ENCODE measurements around the gene HPS1. TPM values are rescaled to one million over a fixed set of nuclear protein-coding genes. Genes with fewer than 3 reads are reported as not detected.

Gene HPS1
- total RNA-seq, 4 donors from 2014 or later, result 51.4 to 74.4 (median 60.8) TPM

DNA sequence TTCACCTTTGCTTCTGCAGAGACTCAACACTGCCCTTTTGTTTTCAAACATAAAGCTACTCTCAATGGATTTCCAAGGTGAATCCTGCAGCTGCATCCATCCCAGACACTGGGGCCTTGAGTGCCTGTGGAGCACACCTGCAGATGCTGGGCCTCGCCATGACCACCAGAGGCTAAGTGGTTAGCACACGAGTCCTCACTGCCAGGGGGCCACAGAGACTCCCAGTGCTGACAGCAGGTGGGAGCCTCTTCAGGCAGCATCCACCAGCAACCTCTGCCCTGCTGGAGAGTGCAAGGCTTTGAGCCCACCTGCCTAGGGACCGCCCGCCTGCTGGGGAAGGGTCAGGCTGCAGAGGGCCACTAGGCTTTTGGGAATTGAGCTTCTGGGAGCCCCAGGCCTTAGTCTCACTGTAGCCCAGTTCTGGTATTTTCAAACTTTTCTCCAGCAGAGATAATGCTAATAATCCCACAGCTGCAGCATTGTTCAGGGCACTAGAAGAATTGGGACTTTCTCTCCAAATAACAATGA, 9.4 kb upstream of the HPS1 start:
- TF ChIP-seq CTCF (IDR thresholded peaks at IDR 0.05), result no peak
- no peak for TF ChIP-seq POLR2A (IDR thresholded peaks at IDR 0.05)
- TF ChIP-seq POLR2AphosphoS5 (IDR thresholded peaks at IDR 0.05), result no peak
- TF ChIP-seq EP300 (IDR thresholded peaks at IDR 0.05), result no peak
- Histone ChIP-seq H3K27me3 (no peaks in the 10 kb centered on the region), H3K36me3 (peaks cover 0 to 16% of the 10 kb centered on the region in 2 donors), H3K27ac (no peak overlapping the region), H3K4me3 (no peak overlapping the region), H3K9me3 (no peaks in the 10 kb centered on the region), H3K4me1 (peaks cover 0 to 9% (median 3%) of the 10 kb centered on the region in 3 donors)
- WGBS, 2 donors (ENCODE audit: low coverage in 1 of 2), result no CpG with 5 or more reads among the region's 4 CpGs
- no peak for ATAC-seq

DNA sequence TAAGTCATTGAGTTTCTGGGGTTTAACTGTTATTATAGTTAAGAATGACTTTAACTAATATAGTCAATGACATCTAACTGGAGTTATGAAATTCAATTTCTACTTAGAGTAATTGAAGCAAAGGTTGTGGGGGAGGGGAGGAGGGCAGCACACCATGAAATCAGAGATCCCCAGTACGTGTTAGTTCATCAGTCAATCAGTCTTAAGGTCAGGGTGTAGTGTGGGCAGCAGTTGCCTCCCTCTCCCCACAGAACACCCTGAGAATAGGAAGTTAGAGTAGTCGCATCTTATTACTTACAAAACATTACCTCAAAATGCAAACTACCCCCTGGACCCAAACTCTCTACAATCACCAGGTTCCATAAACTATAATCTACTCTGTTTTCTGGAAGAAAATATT, 7.0 kb upstream of the HPS1 start:
- Histone ChIP-seq H3K27me3 (no peaks in the 10 kb centered on the region), H3K9me3 (no peaks in the 10 kb centered on the region), H3K36me3 (peaks cover 0 to 8% of the 10 kb centered on the region in 2 donors), H3K27ac (no peak overlapping the region), H3K4me3 (no peak overlapping the region), H3K4me1 (no peaks in the 10 kb centered on the region)
- ATAC-seq, result no peak
- TF ChIP-seq POLR2A (IDR thresholded peaks at IDR 0.05) (no peak), EP300 (IDR thresholded peaks at IDR 0.05) (no peak)
- WGBS, 2 donors (ENCODE audit: low coverage in 1 of 2), result 83 to 89% methylated on average over 2 of the region's 2 CpGs

DNA sequence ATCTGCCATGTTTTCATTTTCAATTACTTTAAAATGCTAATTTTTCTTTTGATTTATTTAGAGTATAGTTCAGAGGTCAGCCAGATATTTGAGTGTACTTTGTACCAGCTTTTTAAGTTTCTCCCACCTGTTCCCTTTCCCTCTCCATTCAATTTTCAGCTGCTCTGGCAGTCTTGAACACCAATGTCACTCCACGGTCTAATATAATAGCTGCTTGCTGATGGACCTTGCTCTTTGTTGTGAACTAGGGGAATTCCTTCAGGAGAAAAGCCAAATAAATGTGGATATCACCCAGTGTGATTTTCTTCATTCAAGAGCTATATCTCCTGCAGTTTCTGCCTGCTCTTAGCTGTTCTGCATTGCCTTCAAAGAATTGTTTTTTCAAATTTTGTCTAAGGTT, 3.9 kb upstream of the HPS1 start:
- no peak for TF ChIP-seq POLR2A (IDR thresholded peaks at IDR 0.05)
- TF ChIP-seq EP300 (IDR thresholded peaks at IDR 0.05), result no peak
- TF ChIP-seq POLR2AphosphoS5 (IDR thresholded peaks at IDR 0.05), result no peak
- no peak for TF ChIP-seq CTCF (IDR thresholded peaks at IDR 0.05)
- WGBS, 2 donors (ENCODE audit: low coverage in 1 of 2), result 50 to 67% methylated on average over 1 of the region's 1 CpG
- Histone ChIP-seq H3K4me1 (peaks cover 0 to 14% (median 0%) of the 10 kb centered on the region in 3 donors), H3K36me3 (peaks cover 0 to under 1% of the 10 kb centered on the region in 2 donors), H3K9me3 (no peaks in the 10 kb centered on the region), H3K4me3 (no peak overlapping the region), H3K27me3 (no peaks in the 10 kb centered on the region), H3K27ac (no peak overlapping the region)
- ATAC-seq, result no peak

DNA sequence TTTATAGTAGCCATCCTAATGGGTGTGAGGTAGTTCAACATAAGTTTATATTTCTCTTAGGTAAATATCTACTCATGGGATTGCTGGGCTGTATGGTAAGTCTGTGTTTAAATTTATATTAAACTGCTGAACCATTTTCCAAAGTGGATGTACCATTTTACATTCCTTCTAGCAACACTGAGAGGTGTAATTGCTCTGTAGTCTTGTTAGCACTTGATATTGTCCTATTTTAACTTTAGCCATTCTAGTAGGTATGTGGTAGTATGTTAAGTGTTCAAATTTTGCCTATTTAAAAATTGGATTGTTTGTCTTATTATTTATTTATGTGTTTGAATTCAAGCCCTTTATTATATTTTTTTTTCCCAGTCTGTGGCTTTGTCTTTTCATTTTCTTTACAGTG, 2.6 kb upstream of the HPS1 start:
- peaks cover 0 to 22% (median 0%) of the 10 kb centered on the region in 3 donors for H3K4me1 ChIP-seq
- H3K9me3 ChIP-seq, result no peaks in the 10 kb centered on the region
- peaks cover 0 to 13% of the 10 kb centered on the region in 2 donors for H3K36me3 ChIP-seq
- H3K27ac ChIP-seq, result no peak overlapping the region
- TF ChIP-seq POLR2A (IDR thresholded peaks at IDR 0.05) (no peak), CTCF (IDR thresholded peaks at IDR 0.05) (no peak), POLR2AphosphoS5 (IDR thresholded peaks at IDR 0.05) (no peak), EP300 (IDR thresholded peaks at IDR 0.05) (no peak)
- H3K4me3 ChIP-seq, result no peak overlapping the region
- ATAC-seq, result no peak
- H3K27me3 ChIP-seq, result no peaks in the 10 kb centered on the region

DNA sequence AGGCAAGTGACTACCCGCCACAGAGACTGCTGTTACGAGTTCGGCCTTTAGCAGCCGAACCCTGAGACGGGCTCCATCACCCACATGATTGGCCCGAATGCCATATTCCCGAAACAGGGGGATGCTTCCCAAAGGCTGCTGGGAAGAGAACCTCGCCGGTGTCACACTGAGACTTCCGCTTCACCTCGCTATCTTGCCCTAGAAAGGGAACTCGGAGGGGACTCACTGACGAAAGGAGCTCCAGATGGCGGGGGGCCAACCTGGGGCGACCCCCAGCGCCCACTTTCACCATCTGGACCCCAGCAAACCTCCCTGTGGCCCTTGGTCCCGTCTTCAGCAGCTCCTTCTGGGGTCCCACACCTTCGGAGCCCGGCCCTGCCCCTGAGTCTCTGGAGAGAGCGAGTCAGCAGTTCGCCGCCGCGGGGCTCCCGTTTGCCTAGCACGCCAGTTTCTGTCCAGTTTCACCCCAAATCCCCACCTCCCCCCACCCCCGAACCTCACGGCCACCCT, 529 bp downstream of the HPS1 start:
- Histone ChIP-seq H3K36me3 (peaks cover 0 to 36% of the 10 kb centered on the region in 2 donors), H3K27ac (peak overlapping the region; percentile 58 to 96 (median 90)), H3K4me1 (peaks cover 0 to 22% (median 0%) of the 10 kb centered on the region in 3 donors), H3K27me3 (no peaks in the 10 kb centered on the region), H3K4me3 (peak overlapping the region; percentile 60 to 74), H3K9me3 (no peaks in the 10 kb centered on the region)
- no peak for TF ChIP-seq CTCF (IDR thresholded peaks at IDR 0.05)
- no peak for TF ChIP-seq POLR2A (IDR thresholded peaks at IDR 0.05)
- peak; percentile 58 for TF ChIP-seq POLR2AphosphoS5 (IDR thresholded peaks at IDR 0.05)
- TF ChIP-seq EP300 (IDR thresholded peaks at IDR 0.05), result no peak
- WGBS, 2 donors (ENCODE audit: low coverage in 1 of 2), result 0% methylated on average over 1 of the region's 28 CpGs; no CpG with 5 or more reads in 1 of the 2 donors
- peak; percentile 59 for ATAC-seq
